Keratinocyte (primary cell): ENCODE results near the gene MS4A2.

Source experiments
- EZH2 ChIP-seq: IDR thresholded peaks from one replicate; pipeline ENCODE4 v1.6.1; 2012; ENCODE audit warnings: inconsistent platforms, mild to moderate bottlenecking, low read length, moderate library complexity
- TF ChIP-seq, protein P1 (sequence below), 3 experiments: IDR thresholded peaks in 1 of 3; conservative IDR thresholded peaks in 1 of 3; optimal IDR thresholded peaks in 1 of 3; 2 replicates in 2 of 3; 3 replicates in 1 of 3; pipeline versions ENCODE3 to v1.5.1; 2011; ENCODE audit warnings: low read length in 3 of 3, mild to moderate bottlenecking in 3 of 3, moderate library complexity in 2 of 3, control low read depth in 1 of 3, inconsistent platforms in 1 of 3; ENCODE audit not compliant: insufficient read depth in 2 of 3; ENCODE audit errors: extremely low read depth in 1 of 3

DNA sequence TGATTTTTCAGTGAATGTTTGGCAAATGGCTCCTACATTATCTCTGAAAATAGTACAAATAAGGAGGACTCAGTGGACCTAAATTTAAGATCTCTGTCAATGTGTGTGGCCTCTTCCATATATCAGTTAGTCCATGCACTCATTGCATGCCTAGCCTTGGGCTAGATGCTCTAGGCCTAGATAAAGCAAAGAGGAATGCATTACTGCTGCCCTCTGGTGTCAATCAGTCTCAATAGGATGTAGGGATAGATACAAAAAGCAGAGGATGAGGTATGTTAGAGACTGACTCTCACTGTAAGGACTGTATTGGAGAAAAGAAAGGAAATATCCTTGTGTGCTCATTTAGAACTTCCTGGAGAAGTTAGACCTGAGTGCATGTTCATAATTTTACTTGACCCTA, 42.0 kb downstream of the MS4A2 start:
- TF ChIP-seq, protein P1, sequence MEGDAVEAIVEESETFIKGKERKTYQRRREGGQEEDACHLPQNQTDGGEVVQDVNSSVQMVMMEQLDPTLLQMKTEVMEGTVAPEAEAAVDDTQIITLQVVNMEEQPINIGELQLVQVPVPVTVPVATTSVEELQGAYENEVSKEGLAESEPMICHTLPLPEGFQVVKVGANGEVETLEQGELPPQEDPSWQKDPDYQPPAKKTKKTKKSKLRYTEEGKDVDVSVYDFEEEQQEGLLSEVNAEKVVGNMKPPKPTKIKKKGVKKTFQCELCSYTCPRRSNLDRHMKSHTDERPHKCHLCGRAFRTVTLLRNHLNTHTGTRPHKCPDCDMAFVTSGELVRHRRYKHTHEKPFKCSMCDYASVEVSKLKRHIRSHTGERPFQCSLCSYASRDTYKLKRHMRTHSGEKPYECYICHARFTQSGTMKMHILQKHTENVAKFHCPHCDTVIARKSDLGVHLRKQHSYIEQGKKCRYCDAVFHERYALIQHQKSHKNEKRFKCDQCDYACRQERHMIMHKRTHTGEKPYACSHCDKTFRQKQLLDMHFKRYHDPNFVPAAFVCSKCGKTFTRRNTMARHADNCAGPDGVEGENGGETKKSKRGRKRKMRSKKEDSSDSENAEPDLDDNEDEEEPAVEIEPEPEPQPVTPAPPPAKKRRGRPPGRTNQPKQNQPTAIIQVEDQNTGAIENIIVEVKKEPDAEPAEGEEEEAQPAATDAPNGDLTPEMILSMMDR (optimal IDR thresholded peaks at IDR 0.05 in 1 of 3, IDR thresholded peaks at IDR 0.05 in 1 of 3, conservative IDR thresholded peaks at IDR 0.05 in 1 of 3; ENCODE audit: extremely low read depth in 1 of 3, insufficient read depth in 2 of 3, low read length in 3 of 3) = peak; percentile 24 to 52 (median 31)
- TF ChIP-seq EZH2 = no peak
